ENCODE data around the gene ZNF880.
"Not testable (repeated sequence)": the region's sequence is repeated elsewhere in the genome, so short reads cannot be mapped to it uniquely, and the experiment has no call there.

ZNF880 gene

DNA sequence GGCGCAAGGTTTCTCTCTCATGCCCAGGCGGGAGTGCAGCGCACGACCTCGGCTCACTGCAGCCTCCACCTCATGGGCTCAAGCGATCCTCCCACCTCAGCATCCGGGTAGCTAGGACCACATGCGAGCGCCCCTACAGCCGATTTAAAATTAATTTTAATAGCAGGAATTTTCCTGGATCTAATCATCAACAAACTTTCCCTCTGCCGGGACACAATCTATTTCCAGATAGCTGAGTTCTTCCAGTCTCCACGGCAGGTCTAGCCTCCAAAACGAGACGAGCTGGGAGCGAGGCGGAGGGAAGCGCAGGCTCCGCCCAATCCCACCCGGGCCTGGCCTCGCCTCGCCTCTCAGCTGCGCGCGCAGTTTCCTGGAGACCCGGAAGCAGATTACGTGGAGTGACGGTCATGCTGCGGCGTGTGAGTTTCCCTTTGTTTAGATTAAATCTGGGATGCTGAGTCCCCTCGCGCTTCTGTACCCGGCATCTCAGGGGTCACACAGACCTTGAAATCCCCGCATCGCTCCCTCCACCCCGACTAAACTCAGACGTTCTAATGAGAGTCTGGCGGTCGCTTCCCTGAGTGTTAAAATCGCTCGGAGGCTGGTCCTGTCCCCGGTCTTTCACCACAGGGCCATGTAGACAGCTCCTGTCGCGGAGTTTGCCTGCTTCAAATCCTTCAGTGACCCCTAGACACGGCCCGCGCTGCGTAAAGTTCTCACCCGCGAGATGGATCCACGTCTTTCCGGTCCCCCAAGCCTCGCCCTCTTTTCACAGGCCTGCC is at the start of gene ZNF880:
ZNF880 (plus strand) TSS at position 365 of the 782 bp plus-strand sequence; CDS start at position 408, 43 bp downstream.
- peak; percentile 91 for DNase-seq (ENCODE audit: low read depth)

DNA sequence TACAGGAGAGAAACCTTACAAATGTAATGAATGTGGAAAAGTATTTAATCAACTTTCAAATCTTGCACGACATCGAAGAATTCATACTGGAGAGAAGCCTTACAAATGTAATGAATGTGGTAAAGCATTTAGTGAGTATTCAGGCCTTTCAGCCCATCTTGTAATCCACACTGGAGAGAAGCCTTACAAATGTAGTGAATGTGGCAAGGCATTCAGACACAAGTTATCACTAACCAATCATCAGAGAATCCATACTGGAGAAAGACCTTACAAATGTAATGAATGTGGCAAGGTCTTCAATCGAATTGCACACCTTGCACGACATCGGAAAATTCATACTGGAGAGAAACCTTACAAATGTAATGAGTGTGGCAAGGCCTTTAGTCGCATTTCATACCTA is 47.3 kb upstream of the ZNF880 start:
- DNase-seq (ENCODE audit: low read depth): no peak

DNA sequence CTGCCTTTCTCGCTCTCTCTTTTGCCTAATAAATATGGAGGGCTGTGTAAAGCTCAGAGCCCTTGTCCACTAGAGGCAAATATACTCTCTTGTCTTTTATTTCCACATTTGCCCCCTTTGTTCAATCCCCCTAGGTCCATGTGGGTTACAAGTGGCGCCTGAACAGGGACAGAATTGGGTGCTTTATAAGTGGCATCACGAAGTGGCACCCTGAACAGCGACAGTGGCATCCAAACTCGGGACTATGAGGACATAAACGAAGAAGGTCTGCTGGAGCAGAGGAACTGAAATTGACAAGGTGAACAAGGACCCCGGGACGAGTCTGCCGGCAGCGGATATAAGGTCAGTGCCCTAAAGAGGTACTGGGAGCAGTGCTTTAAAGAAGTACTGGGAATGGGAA is 38.0 kb upstream of the ZNF880 start:
- DNase-seq (ENCODE audit: low read depth): no peak

DNA sequence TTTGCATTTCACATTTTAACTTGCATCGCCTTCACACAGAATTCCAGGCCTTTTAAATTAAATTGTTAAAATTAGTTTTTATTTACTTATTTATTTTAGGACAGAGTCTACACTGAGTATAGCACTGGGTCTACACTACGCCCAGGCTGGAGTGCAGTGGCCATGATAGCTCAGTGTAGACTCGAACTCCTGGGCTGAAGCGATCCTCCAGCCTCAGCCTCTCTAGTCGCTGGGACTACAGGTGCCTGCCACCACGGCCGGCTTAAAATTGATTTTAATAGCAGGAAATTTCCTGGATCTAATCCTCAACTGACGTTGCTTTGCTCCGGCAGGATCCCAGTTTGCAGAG is 34.0 kb upstream of the ZNF880 start:
- no peak for DNase-seq (ENCODE audit: low read depth)

DNA sequence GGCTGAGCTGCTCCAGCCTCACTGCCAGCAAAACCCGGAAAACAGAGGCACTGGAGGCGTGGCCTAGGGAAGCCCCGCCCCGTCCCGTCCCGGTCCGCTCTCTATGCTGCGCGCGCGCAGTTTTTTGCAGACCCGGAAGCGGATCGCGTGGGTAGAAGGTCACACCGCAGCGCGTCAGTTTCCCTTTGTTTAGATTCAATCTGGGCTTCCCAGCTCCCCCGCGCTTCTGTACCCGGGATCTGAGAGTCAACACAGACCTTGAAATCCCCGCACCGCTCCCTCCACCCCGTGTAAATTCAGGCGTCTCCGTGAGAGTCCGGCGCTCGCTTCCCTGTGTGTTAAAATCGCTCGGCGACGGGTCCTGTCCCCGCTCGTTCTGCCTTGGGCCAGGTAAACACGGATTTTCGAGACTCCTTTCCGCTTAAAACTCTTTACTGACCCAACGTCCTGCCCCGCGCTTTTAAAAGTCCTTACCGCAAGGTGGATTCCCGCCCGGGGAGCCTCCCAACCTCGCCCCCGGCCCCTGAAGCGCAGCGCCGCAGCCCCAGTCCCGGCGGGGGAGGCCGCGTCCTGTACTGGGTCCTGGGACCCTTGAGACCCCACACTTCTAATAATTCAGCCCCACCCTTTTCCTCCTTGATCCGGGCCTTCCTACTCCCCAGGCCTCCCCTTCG is 33.5 kb upstream of the ZNF880 start, which contains the start of gene ZNF610:
ZNF610 (plus strand) TSS at position 127 of the 674 bp plus-strand sequence. CDS start 12,930 bp downstream, outside the sequence.
- DNase-seq (ENCODE audit: low read depth): peak; percentile 84

DNA sequence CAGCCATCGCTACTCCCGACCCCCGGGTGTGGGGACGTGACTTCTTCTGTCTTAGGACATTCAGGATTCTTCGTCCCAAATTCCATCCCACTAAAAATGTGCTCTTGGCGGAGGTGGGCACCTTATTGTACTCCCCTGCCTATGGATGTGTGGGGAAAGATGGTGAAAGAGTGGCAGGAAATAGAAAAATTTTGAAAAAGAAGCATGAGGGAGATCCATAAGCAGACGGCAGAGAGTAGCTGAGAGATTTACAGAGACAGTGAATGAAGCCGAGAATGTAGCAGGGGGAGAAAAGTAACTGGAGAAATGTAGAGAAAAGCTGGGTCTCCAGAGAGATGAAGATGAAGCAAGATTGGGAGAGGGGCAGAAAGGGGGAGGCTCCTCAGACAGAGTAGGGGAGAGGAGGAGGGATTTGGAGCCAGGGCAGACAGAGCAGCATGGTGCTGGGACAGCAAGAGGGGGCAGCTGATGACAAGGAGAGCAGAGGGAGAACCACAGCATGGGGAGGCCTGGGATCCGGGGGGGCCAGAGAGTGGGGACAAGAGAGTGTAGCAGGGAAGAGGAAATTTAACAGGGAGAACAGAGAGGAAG is 32.8 kb upstream of the ZNF880 start:
- no peak for DNase-seq (ENCODE audit: low read depth)

DNA sequence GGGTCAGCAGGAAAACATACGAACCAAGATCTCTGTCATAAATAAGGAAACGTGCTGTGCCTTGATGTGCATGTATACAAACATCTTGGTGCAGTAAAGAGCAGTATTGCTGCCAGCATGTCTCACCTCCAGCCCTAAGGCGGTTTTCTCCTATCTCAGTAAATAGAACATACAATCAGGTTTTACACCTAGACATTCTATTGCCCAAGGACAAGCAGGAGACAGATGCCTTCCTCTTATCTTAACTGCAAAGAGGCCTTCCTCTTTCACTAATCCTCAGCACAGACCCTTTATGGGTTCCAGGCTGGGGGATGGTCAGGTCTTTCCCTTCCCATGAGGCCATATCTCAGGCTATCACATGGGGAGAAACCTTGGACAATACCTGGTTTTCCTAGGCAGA is 30.7 kb upstream of the ZNF880 start:
- DNase-seq (ENCODE audit: low read depth): not testable (repeated sequence)

DNA sequence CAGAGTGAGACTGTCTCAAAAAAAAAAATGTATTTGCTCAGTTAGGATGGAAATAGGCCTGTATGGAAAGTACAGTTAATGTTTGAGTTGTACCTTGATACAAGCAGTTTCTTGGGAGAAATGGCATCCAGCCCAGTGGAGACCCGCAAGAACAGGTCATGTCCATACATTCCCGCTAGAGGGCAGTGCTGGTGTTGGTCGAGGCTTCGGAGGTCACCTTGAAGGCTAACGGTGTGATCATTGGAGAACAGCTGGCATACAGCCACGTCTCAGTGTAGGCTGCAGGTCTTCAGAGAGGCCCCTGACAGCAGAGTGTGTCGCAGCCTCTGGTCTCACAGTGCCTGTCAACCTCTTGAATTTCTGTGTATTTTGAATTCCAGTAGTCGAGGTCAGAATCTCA is 26.2 kb upstream of the ZNF880 start:
- peak; percentile 38 for DNase-seq (ENCODE audit: low read depth)

DNA sequence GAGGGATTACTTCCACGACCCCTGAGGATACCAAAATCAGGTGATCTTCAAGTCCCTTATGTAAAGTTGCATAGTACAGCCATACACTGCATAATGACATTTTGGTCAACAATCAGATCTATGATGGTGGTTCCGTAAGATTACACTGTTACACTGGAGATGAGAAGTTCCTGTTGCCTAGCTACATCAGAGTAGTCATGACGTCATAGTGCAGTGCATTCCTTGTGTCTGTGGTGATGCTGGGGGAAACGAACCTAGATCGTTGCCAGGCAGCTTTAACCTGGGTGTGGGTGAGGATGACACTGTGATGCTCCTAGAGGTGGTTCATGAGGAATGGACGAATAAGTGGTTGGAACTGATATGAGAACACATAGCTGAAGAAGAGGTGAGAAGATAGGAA is 24.6 kb upstream of the ZNF880 start:
- DNase-seq (ENCODE audit: low read depth): no peak

DNA sequence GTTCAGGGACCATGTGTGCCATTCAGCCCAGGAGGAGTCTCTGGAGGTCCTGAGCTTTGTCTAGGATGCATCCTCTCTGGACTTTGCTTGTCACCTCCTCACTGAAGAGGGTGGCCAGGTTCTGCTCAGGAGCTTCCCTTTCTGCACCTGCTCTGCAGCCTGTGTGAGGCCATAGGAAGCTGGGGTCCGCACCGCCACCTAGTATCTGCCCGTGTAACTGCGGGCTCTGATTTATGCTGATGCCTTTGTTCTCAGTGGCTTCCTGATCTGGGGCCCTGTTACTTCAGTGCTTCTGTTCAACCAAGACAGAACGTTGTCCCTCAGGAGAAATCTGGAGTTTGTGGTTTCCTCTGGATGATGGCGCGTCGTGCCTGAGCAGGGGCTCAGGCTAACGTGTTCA is 18.2 kb upstream of the ZNF880 start:
- DNase-seq (ENCODE audit: low read depth): no peak

DNA sequence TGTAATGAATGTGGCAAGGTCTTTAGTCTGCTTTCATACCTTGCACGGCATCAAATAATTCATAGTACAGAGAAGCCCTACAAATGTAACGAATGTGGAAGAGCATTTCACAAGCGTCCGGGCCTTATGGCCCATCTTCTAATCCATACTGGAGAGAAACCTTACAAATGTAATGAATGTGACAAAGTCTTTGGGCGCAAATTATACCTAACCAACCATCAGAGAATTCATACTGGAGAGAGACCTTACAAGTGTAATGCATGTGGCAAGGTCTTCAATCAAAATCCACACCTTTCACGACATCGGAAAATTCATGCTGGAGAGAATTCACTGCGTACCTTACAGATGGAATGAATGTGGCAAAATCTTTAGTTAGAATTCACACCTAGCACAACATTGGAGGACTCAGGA is 3.3 kb upstream of the ZNF880 start:
- no peak for DNase-seq (ENCODE audit: low read depth)

DNA sequence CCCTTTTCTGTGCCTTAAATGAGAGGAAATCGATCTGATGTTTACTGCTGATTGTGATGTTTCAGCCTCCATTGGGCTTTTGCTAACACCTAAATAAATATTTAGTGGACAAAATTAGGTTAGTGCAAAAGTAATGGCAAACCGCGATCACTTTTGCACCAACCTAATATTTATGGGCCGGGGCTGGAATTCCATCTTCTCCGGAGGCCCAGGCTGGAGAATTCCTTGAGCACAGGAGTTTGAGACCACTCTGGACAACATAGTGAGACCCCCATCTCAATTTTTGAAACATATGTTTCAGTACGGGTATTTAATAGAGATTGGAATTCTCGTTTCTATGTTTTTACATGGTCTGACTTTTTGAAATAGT is 603 bp downstream of the ZNF880 start:
- no peak for DNase-seq (ENCODE audit: low read depth)

DNA sequence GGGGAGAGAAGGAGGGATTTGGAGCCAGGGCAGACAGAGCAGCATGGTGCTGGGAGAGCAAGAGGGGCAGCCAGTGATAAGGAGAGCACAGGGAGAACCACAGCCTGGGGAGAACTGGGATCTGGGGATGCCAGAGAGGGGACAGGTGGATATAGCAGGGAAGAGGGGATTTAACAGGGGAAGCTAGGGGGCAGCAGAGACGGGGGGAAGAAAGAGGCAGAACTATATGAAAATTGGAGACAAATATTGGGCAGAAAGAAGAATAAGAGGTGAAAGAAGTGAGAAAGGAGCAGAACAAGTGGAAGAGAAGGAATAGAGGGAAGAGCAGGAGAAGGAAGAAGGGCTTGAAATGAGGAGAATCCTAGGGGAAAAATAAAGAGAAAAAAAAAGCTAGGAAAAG is 21.4 kb downstream of the ZNF880 start:
- no peak for DNase-seq (ENCODE audit: low read depth)

DNA sequence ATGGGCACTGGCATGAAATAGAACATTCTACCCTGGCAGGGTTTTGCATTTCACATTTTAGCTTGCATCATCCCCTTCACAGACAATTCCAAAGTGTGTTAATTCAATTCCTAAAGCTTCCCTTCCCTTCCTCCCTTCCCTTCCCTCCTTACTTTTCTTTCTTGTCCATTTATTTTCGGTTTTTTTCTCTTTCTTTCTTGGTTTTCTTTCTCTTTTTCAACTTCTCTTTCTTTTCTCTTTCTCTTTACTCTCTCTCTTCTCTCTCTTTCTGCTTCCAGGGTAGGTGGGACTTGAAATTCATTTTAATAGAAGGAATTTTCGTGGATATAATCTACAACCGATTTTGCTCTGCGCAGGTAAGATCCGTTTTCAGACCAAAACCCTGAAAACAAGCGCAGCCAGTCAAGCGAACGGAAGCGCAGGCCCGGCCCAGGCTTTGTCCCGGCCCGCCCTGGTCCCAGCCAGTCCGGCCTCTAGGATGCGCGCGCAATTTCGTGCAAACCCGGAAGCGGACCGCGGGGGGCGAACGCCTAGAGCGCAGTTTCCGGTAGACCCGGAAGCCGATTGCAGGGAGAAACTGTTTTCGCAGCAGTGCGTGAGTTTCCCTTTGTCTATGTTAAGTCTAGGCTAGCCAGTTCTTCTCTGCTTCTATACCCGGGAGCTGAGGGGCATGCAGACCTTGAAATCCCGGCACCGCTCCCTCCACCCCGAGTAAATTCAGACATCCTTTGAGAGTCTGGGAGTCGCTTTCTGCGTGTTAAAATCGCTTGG is 27.8 kb downstream of the ZNF880 start, which contains the start of gene ZNF528:
ZNF528 (plus strand) TSS at position 540 of the 771 bp plus-strand sequence. CDS start 4,165 bp downstream, outside the sequence.
- DNase-seq (ENCODE audit: low read depth): peak; percentile 90

DNA sequence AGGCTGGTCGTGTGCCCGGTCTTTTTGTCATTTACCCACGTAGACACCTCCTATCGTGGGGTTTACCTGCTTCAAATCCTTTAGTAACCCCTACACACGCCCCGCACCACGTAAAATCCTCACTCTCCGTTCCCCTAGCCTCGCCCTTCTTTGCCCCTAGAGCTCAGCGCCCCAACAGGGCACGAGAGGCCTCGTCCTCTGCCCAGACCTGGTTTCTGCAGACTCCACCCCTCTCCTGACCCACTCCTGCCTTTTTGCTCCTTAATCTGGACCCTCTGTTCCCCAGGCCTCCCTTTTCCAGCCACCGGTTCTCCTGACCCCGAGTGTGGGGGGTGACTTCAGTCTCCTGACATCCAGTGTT is 28.3 kb downstream of the ZNF880 start:
- DNase-seq (ENCODE audit: low read depth): no peak

DNA sequence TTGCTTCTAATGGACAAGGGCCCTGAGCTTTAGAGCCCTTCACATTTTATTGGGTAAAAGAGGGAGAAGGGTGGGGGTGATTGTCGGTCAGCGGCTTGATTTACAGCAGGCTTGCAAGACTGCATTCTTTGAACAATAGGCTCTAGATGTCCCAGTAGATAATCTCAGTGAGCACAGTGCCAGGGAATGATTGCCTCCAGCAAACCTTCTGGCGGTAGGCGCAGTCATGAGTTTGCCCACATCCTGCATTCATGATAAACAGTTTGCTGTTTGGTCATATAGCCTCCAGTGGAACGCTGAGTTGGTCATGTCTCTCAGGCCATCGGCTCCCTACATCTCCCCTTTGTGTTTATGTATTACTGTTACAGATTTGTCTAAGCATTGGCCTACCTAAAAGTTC is 40.6 kb downstream of the ZNF880 start:
- no peak for DNase-seq (ENCODE audit: low read depth)

DNA sequence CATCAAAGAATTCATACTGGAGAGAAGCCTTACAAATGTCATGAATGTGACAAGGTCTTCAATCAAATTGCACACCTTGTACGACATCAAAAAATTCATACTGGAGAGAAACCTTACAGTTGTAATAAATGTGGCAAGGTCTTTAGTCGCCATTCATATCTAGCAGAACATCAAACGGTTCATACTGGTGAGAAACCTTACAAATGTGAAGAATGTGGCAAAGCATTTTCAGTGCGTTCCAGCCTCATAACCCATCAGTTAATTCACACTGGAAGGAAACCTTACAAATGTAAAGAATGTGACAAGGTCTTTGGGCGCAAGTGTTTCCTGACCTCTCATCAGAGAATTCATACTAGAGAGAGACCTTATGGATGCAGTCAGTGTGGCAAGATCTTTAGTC is 46.0 kb downstream of the ZNF880 start:
- no peak for DNase-seq (ENCODE audit: low read depth)

DNA sequence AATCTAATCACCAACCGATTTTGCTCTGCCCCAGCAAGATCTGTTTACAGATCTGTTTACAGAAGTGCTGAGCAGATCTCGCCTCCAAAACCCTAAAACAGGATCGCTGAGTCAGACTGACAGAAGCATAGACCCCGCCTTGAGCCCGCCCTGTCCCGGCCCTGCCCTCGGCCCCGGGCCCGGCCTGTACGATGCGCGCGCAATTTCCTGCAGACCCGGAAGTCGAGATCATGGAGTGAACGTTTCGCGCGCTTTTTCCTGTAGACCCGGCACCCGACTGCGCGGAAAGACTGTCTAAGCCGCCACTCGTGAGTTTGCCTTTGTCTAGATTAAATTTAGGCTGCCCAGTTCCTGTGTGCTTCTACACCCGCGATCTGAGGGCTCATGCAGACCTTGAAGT is 59.2 kb downstream of the ZNF880 start, which contains the start of gene ZNF534:
ZNF534 (plus strand) TSS at position 212 of the 400 bp plus-strand sequence. CDS start 2,327 bp downstream, outside the sequence.
- no peak for DNase-seq (ENCODE audit: low read depth)

All from stimulated activated CD4-positive, alpha-beta T cell treated with anti-CD3 and anti-CD28 coated beads, Interleukin-2, amount 100 ng/mL, for 4 hours (primary cell).